ENCODE results near the gene ATXN1.

The ATXN1 gene

GRCh38 chr6:16674801-16675392 is 86.4 kb downstream of the ATXN1 start:
- Histone ChIP-seq H3K27ac (replicated peaks) (no peak overlapping the region), H3K27me3 (ENCODE audit: insufficient read depth, poor library complexity, severe bottlenecking) (no peaks in the 10 kb centered on the region), H3K4me3 (replicated peaks; ENCODE audit: insufficient read depth, low read length) (no peak overlapping the region)
- TF ChIP-seq CTCF (IDR thresholded peaks at IDR 0.05; ENCODE audit: insufficient read depth, low read length) (no peak), GABPA (IDR thresholded peaks at IDR 0.05; ENCODE audit: low read depth) (no peak), REST (IDR thresholded peaks at IDR 0.05; ENCODE audit: insufficient replicate concordance, low read depth) (no peak), POLR2AphosphoS5 (IDR thresholded peaks at IDR 0.05; ENCODE audit: low read depth) (no peak), SPI1 (IDR thresholded peaks at IDR 0.05; ENCODE audit: borderline replicate concordance, low read depth) (no peak)
- DNase-seq (ENCODE audit: low read depth in 1 of 2, low spot score in 1 of 2) = no peak

- TF ChIP-seq SPI1 (IDR thresholded peaks at IDR 0.05; ENCODE audit: borderline replicate concordance, low read depth) (no peak), CTCF (IDR thresholded peaks at IDR 0.05; ENCODE audit: insufficient read depth, low read length) (no peak)
- no peak for DNase-seq (ENCODE audit: low read depth in 1 of 2, low spot score in 1 of 2)
- H3K27me3 ChIP-seq (ENCODE audit: insufficient read depth, poor library complexity, severe bottlenecking) = no peaks in the 10 kb centered on the region
- no peak overlapping the region for H3K4me3 ChIP-seq (replicated peaks; ENCODE audit: insufficient read depth, low read length)
- no peak overlapping the region for H3K27ac ChIP-seq (replicated peaks)
These were observed 88.1 kb downstream of the ATXN1 start for GRCh38 chr6:16673011-16673797.

- peak overlapping the region; percentile 37; the same call in 1 of the 2 replicates for H3K27ac ChIP-seq (replicated peaks)
- DNase-seq (ENCODE audit: low read depth in 1 of 2, low spot score in 1 of 2) = peak in 1 of 2 experiments; percentile 41
- H3K4me3 ChIP-seq (replicated peaks; ENCODE audit: insufficient read depth, low read length) = no peak overlapping the region
- TF ChIP-seq GABPA (IDR thresholded peaks at IDR 0.05; ENCODE audit: low read depth) = no peak
- TF ChIP-seq SPI1 (IDR thresholded peaks at IDR 0.05; ENCODE audit: borderline replicate concordance, low read depth) = no peak
- TF ChIP-seq CTCF (IDR thresholded peaks at IDR 0.05; ENCODE audit: insufficient read depth, low read length) = no peak
- TF ChIP-seq REST (IDR thresholded peaks at IDR 0.05; ENCODE audit: insufficient replicate concordance, low read depth) = no peak
- TF ChIP-seq POLR2AphosphoS5 (IDR thresholded peaks at IDR 0.05; ENCODE audit: low read depth) = no peak
- H3K27me3 ChIP-seq (ENCODE audit: insufficient read depth, poor library complexity, severe bottlenecking) = no peaks in the 10 kb centered on the region
These were observed 89.7 kb downstream of the ATXN1 start for GRCh38 chr6:16671302-16672289.

Data from HL-60 (cell line).